GM12878 (cell line): ENCODE data around the gene NTM. TPM values are rescaled to one million over a fixed set of nuclear protein-coding genes. Genes with fewer than 3 reads are reported as not detected.

Source experiments
- ATAC-seq: fragments of 200-7000 bp; cut with Tn5 transposase; 3 replicates; pipeline ENCODE4 v1.9.1; 2020; ENCODE audit warnings: mild to moderate bottlenecking, moderate library complexity
- BruUV-seq: library from RNA; stranded (reverse); fragments of 400-500 nt; replicated peaks from 2 replicates; lab custom pipeline; 2021; lab: Mats Ljungman, UMichigan
- CTCF ChIA-PET: fragments of 300-600 bp; sonication (Branson Sonifier 250); formaldehyde crosslinking; extraction: SDS; loops from one replicate; lab custom pipeline; 2021; ENCODE audit warnings: inconsistent platforms; lab: Yijun Ruan, JAX
- POLR2A ChIA-PET: fragments of 350-600 bp; formaldehyde crosslinking; extraction: SDS; loops from one replicate; lab custom pipeline; 2021; ENCODE audit warnings: inconsistent platforms; lab: Charles Lee
- RAD21 ChIA-PET: fragments of 300-600 bp; sonication (Branson Sonifier 250); formaldehyde crosslinking; loops from one replicate; lab custom pipeline; 2023; ENCODE audit warnings: antibody characterized with exemption; ENCODE audit not compliant: unreplicated experiment; lab: Charles Lee
- SMC1A ChIA-PET: fragments of 300-600 bp; sonication (Branson Sonifier 250); formaldehyde crosslinking; loops from one replicate; lab custom pipeline; 2023; ENCODE audit not compliant: unreplicated experiment, uncharacterized antibody; lab: Charles Lee
- DNase-seq: peaks from one replicate; pipeline ENCODE4 v3.0.0-alpha.2; 2011; ENCODE audit warnings: low read depth, low spot score
- FAIRE-seq: peaks from 3 replicates; lab custom pipeline; 2011; peaks lifted over from hg19 to GRCh38; lab: Jason Lieb, UNC
- H2AFZ ChIP-seq: 2 replicates; pipeline ENCODE4 v1.6.0; 2011; ENCODE audit warnings: low read depth, low read length, control low read depth; ENCODE audit not compliant: control insufficient read depth
- H3K27ac ChIP-seq: 2 replicates; pipeline ENCODE4 v1.5.1; 2011; ENCODE audit warnings: control low read depth; ENCODE audit not compliant: control insufficient read depth, insufficient read depth
- H3K27me3 ChIP-seq, 2 experiments: replicated peaks in 1 of 2; 2 replicates each; pipeline versions ENCODE4 v1.6.0 to v1.6.1; 2011; ENCODE audit warnings: low read length in 1 of 2; ENCODE audit not compliant: control insufficient read depth in 2 of 2, insufficient read depth in 2 of 2
- H3K36me3 ChIP-seq, 2 experiments: 2 replicates each; pipeline ENCODE4 v1.5.1; 2011; ENCODE audit warnings: low read length in 1 of 2; ENCODE audit not compliant: control insufficient read depth in 2 of 2, insufficient read depth in 2 of 2
- H3K4me1 ChIP-seq: 2 replicates; pipeline ENCODE4 v1.6.1; 2011; ENCODE audit warnings: mild to moderate bottlenecking, low read length, moderate library complexity, mixed read lengths; ENCODE audit not compliant: control insufficient read depth, insufficient read depth
- H3K4me2 ChIP-seq: 2 replicates; pipeline ENCODE4 v1.6.0; 2011; ENCODE audit warnings: control low read depth; ENCODE audit not compliant: control insufficient read depth, insufficient read depth
- H3K4me3 ChIP-seq: fragments of 200-600 bp; sonication (generic); 2 replicates; pipeline ENCODE4 v1.5.1; 2016
- H3K79me2 ChIP-seq: 2 replicates; pipeline ENCODE4 v1.6.0; 2011; ENCODE audit warnings: low read length; ENCODE audit not compliant: control insufficient read depth, insufficient read depth
- H3K9ac ChIP-seq: 2 replicates; pipeline ENCODE4 v1.8.0; 2011; ENCODE audit warnings: low read length, control low read depth, mixed read lengths; ENCODE audit not compliant: control insufficient read depth, insufficient read depth
- H3K9me3 ChIP-seq: replicated peaks from 3 replicates; pipeline ENCODE4 v1.5.1; 2011; ENCODE audit warnings: mild to moderate bottlenecking, low read length; ENCODE audit not compliant: control insufficient read depth, insufficient read depth
- H4K20me1 ChIP-seq: 2 replicates; pipeline ENCODE4 v1.6.0; 2011; ENCODE audit not compliant: control insufficient read depth, insufficient read depth
- CBFB ChIP-seq: IDR thresholded peaks from 2 replicates; pipeline ENCODE4 v1.6.1; 2016; ENCODE audit warnings: antibody characterized with exemption, low read depth
- FOXK2 ChIP-seq: fragments of 450-650 bp; IDR thresholded peaks from 2 replicates; pipeline ENCODE4 v1.6.1; 2017; ENCODE audit warnings: mild to moderate bottlenecking, moderate library complexity
- JUNB ChIP-seq: IDR thresholded peaks from 2 replicates; pipeline ENCODE4 v1.6.1; 2016; ENCODE audit warnings: antibody characterized with exemption, mild to moderate bottlenecking
- MYB ChIP-seq: fragments of 150-350 bp; IDR thresholded peaks from 2 replicates; pipeline ENCODE4 v1.6.1; 2014; ENCODE audit warnings: mild to moderate bottlenecking, low read depth, low read length, borderline replicate concordance
- NFYB ChIP-seq: IDR thresholded peaks from 2 replicates; pipeline ENCODE4 v1.6.1; 2011; ENCODE audit warnings: low read depth, mild to moderate bottlenecking, low read length, improper control_type of control experiment, moderate library complexity; ENCODE audit not compliant: insufficient read depth
- POU2F2 ChIP-seq: IDR thresholded peaks from 3 replicates; pipeline ENCODE4 v1.6.1; 2011; ENCODE audit warnings: low read depth, mild to moderate bottlenecking, low read length, borderline replicate concordance
- RAD21 ChIP-seq: IDR thresholded peaks from 2 replicates; pipeline ENCODE4 v1.6.1; 2011; ENCODE audit warnings: mild to moderate bottlenecking, low read depth, low read length, moderate library complexity; ENCODE audit not compliant: insufficient read depth
- SIX5 ChIP-seq: IDR thresholded peaks from 2 replicates; pipeline ENCODE4 v1.6.1; 2011; ENCODE audit warnings: mild to moderate bottlenecking, low read depth, low read length, moderate library complexity; ENCODE audit not compliant: severe bottlenecking
- SUPT20H ChIP-seq: IDR thresholded peaks from 2 replicates; pipeline ENCODE4 v1.6.1; 2011; ENCODE audit warnings: low read depth, mild to moderate bottlenecking, low read length, moderate library complexity, borderline replicate concordance; ENCODE audit not compliant: control insufficient read depth
- SUZ12 ChIP-seq: fragments of 200-600 bp; sonication (generic); IDR thresholded peaks from one replicate; pipeline ENCODE4 v1.6.1; 2018; ENCODE audit warnings: antibody characterized with exemption, mild to moderate bottlenecking; ENCODE audit not compliant: unreplicated experiment
- WRNIP1 ChIP-seq: IDR thresholded peaks from 2 replicates; pipeline ENCODE4 v1.6.1; 2011; ENCODE audit warnings: low read depth, low read length, improper control_type of control experiment, borderline replicate concordance
- ZNF274 ChIP-seq: IDR thresholded peaks from one replicate; pipeline ENCODE4 v1.8.0; 2011; ENCODE audit not compliant: insufficient read length, insufficient read depth
- ZNF384 ChIP-seq: IDR thresholded peaks from 2 replicates; pipeline ENCODE4 v1.6.1; 2012; ENCODE audit warnings: low read depth, mild to moderate bottlenecking, low read length, improper control_type of control experiment, borderline replicate concordance
- ZNF622 ChIP-seq: fragments of 450-650 bp; IDR thresholded peaks from 2 replicates; pipeline ENCODE4 v1.6.1; 2017; ENCODE audit warnings: mild to moderate bottlenecking, inconsistent platforms
- ZSCAN29 ChIP-seq: fragments of 450-650 bp; IDR thresholded peaks from 2 replicates; pipeline ENCODE4 v1.6.1; 2017; ENCODE audit warnings: mild to moderate bottlenecking, moderate library complexity
- ZZZ3 ChIP-seq: IDR thresholded peaks from 2 replicates; pipeline ENCODE4 v1.6.1; 2011; ENCODE audit warnings: low read depth; ENCODE audit not compliant: control insufficient read depth, insufficient read length
- WGBS: methylation state at CpG from one replicate; pipeline ENCODE4 v1.1.6; 2016; ENCODE audit warnings: low lambda C conversion rate; ENCODE audit not compliant: insufficient replicate concordance, insufficient coverage; ENCODE audit errors: missing lambda C conversion rate; 5-methylcytosine and 5-hydroxymethylcytosine counted together
- in situ Hi-C: fragments of 300-500 bp; cut with MboI; formaldehyde crosslinking; loops from 9 replicates; pipeline ENCODE4 v1.14.3; 2018; ENCODE audit warnings: mixed read lengths
- intact Hi-C: fragments of 100-400 bp; cut with micrococcal nuclease; formaldehyde crosslinking; loops from one replicate; pipeline ENCODE4 v1.14.2; 2022; ENCODE audit not compliant: unreplicated experiment
- polyA plus RNA-seq, 11 experiments: library from polyadenylated mRNA; depleted of rRNA in 4 of 11; unstranded in 6 of 11; stranded (reverse) in 5 of 11; fragments of >200 nt; fragmentation: Nextera tagmentation in 4 of 11; fragmentation: Illumina TruSeq in 1 of 11; extraction: Ambion mirVana in 4 of 11; extraction: Trizol in 1 of 11; gene quantifications; 1 replicate in 1 of 11; 2 replicates in 10 of 11; pipeline versions ENCODE4 v1.2.1 to v1.2.3, GENCODE V29; 2011 to 2016; ENCODE audit warnings: inconsistent platforms in 2 of 11, missing spikeins in 2 of 11, low read depth in 1 of 11
- total RNA-seq, 4 experiments: library from RNA; depleted of rRNA in 3 of 4; stranded (reverse); fragments of >200 nt in 3 of 4; fragmentation: Illumina TruSeq in 1 of 4; extraction: Trizol in 1 of 4; gene quantifications; 2 replicates each; pipeline versions ENCODE4 v1.2.1 to v1.2.3, GENCODE V29; 2013 to 2021
- TF ChIP-seq, protein P1 (sequence below): fragments of 450-650 bp; IDR thresholded peaks from 2 replicates; pipeline ENCODE4 v1.6.1; 2014; ENCODE audit warnings: mild to moderate bottlenecking
- TF ChIP-seq, protein P2 (sequence below): IDR thresholded peaks from 2 replicates; pipeline ENCODE4 v1.6.1; 2011; ENCODE audit warnings: low read depth, mild to moderate bottlenecking, low read length, moderate library complexity, borderline replicate concordance; ENCODE audit errors: extremely low read depth
- TF ChIP-seq, protein P3 (sequence below): IDR thresholded peaks from 2 replicates; pipeline ENCODE4 v1.6.1; 2011; ENCODE audit warnings: mild to moderate bottlenecking, low read depth, low read length, moderate library complexity; ENCODE audit not compliant: insufficient replicate concordance

NTM gene
- total and polyA plus RNA-seq, 10 of the 15 experiments (the other 5 are each of a cell fraction or from before 2014, with no cell fraction given): not detected

DNA sequence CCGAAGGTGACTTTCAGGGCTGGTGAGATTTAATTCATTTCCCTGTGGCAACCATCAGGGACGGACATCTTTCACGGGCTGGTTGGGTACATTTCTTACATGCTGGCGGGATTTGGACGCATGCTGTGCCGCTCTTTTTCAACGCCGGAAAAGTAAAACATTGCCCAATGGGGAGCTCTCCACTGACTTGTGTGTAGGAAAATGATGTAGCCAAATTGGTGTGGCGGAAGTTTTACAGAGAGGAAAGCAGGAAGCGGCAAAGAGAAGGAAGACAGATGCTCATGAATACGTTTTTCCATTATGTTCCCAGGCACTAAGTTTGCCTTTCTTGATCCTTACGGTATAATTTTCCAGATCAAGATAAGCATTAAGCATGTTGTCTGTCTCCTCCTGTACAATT lies 375.8 kb downstream of the NTM start:
- intact Hi-C loops (no loop called here), in situ Hi-C loops (no loop called here)
- Histone ChIP-seq H3K79me2 (no peaks in the 10 kb centered on the region), H3K27ac (no peak overlapping the region), H2AFZ (no peak overlapping the region), H3K9ac (no peak overlapping the region), H3K4me2 (no peak overlapping the region), H3K36me3 (no peaks in the 10 kb centered on the region), H3K27me3 (peaks cover 0 to 2% of the 10 kb centered on the region in 2 experiments), H4K20me1 (no peaks in the 10 kb centered on the region), H3K4me3 (no peak overlapping the region), H3K9me3 (no peaks in the 10 kb centered on the region), H3K4me1 (no peaks in the 10 kb centered on the region)
- ChIA-PET RAD21 (no interaction called here), SMC1A (interaction anchor here (2.0 kb wide), 1 partner anchor 381 kb away, joined by 8 read pairs; no protein-coding TSS in a partner anchor), POLR2A (no interaction called here), CTCF (interaction anchor here (1.0 to 3.6 kb wide), 4 partner anchors 7 to 1195 kb away, joined by 3 to 19 read pairs (median 8); no protein-coding TSS in a partner anchor)
- no peak for TF ChIP-seq SUPT20H
- TF ChIP-seq SIX5: no peak
- no peak for TF ChIP-seq FOXK2
- TF ChIP-seq, protein P1, sequence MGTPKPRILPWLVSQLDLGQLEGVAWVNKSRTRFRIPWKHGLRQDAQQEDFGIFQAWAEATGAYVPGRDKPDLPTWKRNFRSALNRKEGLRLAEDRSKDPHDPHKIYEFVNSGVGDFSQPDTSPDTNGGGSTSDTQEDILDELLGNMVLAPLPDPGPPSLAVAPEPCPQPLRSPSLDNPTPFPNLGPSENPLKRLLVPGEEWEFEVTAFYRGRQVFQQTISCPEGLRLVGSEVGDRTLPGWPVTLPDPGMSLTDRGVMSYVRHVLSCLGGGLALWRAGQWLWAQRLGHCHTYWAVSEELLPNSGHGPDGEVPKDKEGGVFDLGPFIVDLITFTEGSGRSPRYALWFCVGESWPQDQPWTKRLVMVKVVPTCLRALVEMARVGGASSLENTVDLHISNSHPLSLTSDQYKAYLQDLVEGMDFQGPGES: no peak
- no peak for TF ChIP-seq NFYB
- TF ChIP-seq MYB: no peak
- no peak for TF ChIP-seq ZNF274
- no peak for TF ChIP-seq JUNB
- TF ChIP-seq POU2F2: no peak
- TF ChIP-seq CBFB: no peak
- TF ChIP-seq ZNF622: no peak
- no peak for TF ChIP-seq RAD21
- TF ChIP-seq, protein P2, sequence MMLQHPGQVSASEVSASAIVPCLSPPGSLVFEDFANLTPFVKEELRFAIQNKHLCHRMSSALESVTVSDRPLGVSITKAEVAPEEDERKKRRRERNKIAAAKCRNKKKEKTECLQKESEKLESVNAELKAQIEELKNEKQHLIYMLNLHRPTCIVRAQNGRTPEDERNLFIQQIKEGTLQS: no peak
- no peak for TF ChIP-seq WRNIP1
- no peak for TF ChIP-seq ZSCAN29
- no peak for TF ChIP-seq ZNF384
- no peak for TF ChIP-seq ZZZ3
- no peak for TF ChIP-seq SUZ12
- TF ChIP-seq, protein P3, sequence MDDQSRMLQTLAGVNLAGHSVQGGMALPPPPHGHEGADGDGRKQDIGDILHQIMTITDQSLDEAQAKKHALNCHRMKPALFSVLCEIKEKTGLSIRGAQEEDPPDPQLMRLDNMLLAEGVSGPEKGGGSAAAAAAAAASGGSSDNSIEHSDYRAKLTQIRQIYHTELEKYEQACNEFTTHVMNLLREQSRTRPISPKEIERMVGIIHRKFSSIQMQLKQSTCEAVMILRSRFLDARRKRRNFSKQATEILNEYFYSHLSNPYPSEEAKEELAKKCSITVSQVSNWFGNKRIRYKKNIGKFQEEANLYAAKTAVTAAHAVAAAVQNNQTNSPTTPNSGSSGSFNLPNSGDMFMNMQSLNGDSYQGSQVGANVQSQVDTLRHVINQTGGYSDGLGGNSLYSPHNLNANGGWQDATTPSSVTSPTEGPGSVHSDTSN: no peak
- BruUV-seq: no TSS peak
- no peak for FAIRE-seq
- 53% methylated on average over 12 of the region's 12 CpGs for WGBS
- no peak for DNase-seq
- ATAC-seq: no peak
